ENCODE results near the gene CFAP47. TPM values are rescaled to one million over a fixed set of nuclear protein-coding genes. Genes with fewer than 3 reads are reported as not detected.

CFAP47 gene
- total and polyA plus RNA-seq, 7 donors = 0.20 TPM; not detected in 6

- Histone ChIP-seq H3K4me3 (no peak overlapping the region), H3K27me3 (ENCODE audit: insufficient read depth in 3 of 3, low read length in 2 of 3) (no peaks in the 10 kb centered on the region), H3K27ac (no peak overlapping the region), H3K9me3 (no peaks in the 10 kb centered on the region), H3K4me1 (no peaks in the 10 kb centered on the region), H3K36me3 (ENCODE audit: insufficient read depth in 1 of 2, low read depth in 1 of 2) (no peaks in the 10 kb centered on the region)
- 46 to 84% (median 71%) methylated on average over 1 of the region's 1 CpG for WGBS, 3 donors
- ATAC-seq = no peak
- intact Hi-C loops (cut with DNase I) = no loop called here
- TF ChIP-seq CTCF (IDR thresholded peaks at IDR 0.05) = no peak
- DNase-seq = no peak
Measured at GRCh38 chrX:36434522-36434921, 515.0 kb downstream of the CFAP47 start.

Other genes starting within 250 kb of the CFAP47 start
- not detected for gene MAGEB16, start 121.4 kb upstream of the CFAP47 start, total RNA-seq
- not detected for gene MAGEB16, start 121.4 kb upstream of the CFAP47 start, polyA plus RNA-seq